NCI-H1048 (cell line): Measurements from ENCODE around the gene TBC1D10A.

Experiments
- DNase-seq: peaks from one replicate; lab custom pipeline; 2025; lab: John Stamatoyannopoulos, UW

TBC1D10A gene

DNA sequence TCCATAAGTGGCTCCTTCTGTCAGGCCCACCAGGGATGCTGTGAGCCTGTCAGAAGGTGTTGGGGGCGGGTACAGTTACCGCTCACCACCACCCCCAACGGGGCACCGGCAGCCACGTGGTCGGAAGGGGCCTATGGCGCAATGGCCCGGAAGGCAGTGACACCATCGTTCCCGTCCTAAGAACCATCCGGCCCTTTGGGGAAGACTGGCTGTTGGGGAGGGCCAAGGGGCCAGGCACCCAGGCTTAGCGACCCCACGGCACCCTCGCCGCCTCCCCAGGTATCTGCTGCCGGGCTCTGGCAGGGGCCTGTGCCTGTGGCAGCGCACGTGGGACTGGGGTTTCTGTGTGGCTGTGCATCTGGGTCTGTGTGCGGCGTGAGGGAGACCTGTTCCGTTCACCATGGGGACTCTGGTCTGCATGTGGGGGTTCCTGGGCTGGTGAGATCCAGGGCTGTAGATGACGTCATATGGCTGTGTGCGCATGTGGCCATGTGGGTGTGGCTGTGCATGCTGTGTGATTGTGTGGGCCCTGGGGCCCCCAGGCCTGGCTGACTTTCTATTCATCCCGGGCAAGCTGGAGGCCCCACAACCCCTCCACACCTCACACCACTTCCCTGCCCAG is 60.8 kb downstream of the TBC1D10A start:
- DNase-seq: no peak

DNA sequence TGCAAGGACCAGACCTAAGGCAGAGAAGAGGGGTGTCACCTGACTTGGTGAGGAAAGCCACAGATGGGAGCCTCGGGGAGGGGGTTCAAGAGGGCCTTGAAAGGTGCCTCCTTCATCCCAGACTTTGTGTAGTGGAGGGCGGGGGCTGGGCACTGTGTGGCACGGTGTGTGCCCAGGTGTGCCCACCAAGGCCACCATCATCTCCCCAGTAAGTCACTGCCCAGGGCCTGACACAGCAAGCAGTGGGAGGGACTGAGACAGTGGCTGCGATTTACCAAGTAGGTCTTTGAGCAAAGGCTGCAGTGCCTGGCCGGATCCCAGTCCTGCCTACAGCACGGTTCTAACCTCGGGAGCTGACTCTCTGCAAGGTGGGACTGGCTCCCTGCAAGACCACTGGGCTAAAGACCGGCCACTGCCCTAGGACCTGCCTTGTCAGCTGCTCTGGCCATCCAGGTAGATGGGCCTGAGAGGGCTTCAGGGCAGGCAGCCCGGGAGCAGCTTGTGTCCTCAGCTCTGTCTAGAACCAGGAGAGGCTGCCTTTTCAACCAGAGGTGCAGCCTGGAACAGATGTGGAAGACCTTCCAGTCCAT is 61.5 kb downstream of the TBC1D10A start:
- no peak for DNase-seq

DNA sequence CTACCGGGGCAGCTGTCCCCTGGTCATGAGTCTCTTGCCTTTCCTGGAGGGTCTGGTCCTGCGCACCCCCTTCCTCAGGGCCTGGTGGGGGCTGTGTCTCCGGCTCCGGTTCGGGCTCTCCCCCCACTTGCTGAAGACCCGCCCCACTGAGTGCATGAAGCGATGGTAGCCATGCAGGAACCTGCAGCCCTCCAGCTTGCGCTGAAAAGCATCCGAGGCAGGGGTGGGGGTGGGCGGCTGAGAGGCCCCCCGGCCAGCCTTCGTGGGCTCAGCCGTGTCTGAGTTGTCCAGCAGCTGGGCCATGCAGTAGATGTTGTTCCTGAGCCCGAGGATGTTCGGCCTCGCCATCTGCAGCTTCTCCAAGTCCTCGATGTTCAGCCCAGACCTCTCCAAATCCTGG is 62.9 kb downstream of the TBC1D10A start:
- no peak for DNase-seq

DNA sequence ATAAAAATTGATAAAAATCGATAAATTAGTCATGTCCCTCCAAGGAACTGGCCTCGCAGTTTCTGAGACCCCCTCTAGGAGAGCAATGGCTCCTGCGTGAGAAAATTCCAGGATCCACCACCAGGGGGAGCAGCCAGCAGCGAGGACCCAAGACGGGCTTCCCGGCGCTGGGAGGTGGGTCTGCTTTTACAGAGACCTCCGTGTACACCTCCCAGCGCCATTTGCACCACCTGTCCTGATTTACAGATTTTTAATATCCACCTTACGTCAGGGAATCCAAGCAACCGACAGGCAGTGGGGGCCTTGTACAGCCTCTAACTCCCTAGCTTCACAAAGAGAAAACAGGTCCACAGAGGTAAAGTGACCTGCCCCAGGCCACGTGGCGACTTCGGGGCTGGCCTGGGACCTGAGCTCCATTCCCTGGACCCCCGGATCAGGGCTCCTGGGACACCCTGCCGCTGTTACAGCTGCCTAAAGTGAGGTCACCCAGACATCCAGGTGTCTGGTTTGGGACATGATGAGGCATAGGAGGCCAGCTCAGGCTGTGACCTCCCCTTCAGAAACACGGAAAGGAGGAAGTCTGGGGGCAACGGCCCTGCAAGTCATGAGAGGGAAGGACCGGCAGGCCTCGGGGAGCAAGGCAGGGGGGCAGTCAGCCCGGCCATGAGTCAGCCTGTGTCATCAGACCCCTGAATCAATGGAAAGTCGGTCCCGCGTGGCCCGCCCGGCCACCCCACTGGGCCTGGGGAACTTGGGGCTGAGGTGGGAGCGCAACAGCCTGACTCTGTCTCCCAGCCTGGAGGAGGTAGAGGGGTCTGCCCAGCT is 63.6 kb downstream of the TBC1D10A start:
- DNase-seq: peak; percentile 38

DNA sequence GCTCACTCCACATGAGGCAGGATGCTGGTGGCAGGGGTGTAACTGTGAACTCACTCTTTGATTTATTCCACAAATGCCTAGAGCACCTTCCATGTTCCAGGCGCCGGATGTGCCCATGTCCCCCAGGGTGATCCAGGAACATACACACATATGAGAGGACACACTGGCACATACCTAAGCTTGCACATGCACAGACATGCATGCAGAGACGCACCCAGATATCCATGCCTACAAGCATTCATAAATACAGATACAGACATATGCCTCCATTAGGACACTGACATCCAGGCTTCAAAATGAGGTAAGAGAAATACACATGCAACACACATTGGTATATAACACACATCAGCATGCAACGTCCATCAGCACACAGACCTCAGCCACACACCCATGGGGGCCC is 64.6 kb downstream of the TBC1D10A start:
- DNase-seq: no peak

DNA sequence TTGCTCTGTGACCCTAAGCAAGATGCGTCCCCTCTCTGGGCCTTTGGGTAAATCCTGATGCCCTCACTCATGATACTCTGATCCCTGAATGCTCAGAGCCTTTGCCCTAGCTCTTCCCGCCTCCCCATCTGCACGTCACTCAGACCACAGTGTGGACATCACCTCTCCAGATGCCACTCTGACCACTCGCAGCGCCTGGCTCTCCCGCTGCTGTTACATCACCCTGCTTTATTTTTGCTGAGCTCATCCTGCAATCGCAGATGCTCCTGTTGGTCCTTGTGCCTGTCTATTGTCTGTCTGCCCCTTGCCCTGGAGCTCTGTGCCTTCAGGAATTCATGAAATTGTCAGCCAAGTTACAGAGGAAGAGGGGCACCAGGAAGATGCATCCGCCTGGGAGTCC is 65.6 kb downstream of the TBC1D10A start:
- no peak for DNase-seq

DNA sequence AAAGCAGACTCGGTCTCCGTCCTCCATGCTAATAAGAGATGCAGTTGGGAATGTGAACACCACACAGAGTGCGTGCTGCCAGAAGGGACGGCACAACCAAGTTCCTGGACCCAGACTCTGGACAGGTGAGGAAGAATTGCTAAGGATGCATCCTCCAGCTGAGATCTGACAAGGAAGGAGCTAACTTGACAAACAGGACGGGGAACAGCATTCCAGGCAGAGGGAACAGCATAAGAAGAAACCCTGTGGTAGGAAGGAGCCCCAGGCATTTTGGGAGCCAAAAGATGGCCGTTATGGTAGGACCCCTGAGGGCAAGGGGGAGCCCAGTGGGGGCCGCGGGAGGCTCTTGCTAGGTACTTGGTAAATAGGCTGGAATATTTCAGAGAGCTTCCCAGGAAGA is 66.1 kb downstream of the TBC1D10A start:
- no peak for DNase-seq

DNA sequence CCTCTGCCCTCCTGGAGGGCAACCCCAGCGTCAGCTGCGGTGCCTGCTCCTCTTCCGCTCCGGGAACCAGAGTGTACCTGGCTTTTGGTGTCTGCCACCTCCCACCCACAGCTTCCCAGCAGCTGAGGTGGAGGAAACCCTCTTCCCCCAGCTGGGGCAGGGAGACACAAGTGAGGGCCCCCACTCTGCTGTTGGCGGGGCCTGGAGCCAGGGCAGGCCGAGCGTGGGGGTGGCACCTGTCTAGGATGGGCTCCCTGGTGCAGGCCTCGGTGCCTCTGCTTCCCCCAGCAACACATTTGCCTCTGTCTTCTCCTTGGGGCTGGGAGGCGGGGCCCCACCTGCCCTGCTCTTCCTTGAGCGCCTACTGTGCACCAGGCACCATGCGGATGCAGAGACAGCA is 66.5 kb downstream of the TBC1D10A start:
- DNase-seq: no peak

DNA sequence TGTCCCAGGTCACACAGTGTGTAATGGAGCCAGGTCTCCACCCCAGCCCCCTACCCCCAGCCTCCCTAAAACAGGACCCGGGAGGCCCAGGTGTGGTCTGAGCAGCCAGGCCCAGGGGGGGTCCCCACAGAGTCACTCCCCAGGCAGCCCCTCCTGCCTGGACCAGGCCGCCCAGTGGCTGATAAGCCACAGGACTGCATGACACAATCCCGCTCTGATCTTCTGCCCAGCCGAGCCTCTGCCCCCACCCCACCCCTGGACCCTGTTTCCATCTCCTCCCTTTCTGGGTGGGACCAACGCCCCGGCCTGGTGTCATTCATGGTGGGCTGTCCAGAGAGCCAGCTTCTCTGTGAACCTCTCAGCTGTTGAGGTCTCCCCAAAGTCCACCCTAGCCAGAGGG is 72.4 kb downstream of the TBC1D10A start:
- no peak for DNase-seq

DNA sequence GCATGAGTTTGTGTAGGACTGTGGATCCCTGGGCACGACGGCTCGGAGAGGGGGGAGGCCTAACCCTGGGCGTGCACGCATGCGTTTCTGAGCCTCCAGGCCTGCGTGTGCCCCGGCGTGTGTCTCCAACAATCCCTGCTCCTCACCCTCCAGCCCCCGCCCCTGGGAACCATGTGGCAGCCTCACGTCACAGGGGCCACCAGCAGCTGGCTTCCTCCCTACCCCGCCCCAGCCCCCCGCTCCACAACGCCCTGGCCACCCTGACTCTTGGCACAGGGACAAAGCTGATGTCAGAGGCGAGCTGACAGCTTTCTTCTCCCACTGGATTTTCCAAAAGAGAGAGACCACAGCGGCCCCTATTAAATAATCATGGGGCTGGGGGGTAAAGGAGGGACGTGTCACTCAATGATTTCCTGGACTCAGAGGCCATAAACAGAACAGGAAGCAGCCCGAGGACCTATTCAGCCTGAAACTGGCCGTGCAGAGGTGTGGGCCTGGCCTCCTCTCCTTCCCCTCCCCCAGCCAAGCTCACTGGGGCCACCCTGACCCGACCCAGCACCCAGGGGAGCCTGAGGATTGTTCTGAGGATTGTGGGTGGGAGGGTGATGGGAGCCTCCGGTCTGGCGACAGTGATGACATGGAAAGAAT is 73.4 kb downstream of the TBC1D10A start:
- no peak for DNase-seq

DNA sequence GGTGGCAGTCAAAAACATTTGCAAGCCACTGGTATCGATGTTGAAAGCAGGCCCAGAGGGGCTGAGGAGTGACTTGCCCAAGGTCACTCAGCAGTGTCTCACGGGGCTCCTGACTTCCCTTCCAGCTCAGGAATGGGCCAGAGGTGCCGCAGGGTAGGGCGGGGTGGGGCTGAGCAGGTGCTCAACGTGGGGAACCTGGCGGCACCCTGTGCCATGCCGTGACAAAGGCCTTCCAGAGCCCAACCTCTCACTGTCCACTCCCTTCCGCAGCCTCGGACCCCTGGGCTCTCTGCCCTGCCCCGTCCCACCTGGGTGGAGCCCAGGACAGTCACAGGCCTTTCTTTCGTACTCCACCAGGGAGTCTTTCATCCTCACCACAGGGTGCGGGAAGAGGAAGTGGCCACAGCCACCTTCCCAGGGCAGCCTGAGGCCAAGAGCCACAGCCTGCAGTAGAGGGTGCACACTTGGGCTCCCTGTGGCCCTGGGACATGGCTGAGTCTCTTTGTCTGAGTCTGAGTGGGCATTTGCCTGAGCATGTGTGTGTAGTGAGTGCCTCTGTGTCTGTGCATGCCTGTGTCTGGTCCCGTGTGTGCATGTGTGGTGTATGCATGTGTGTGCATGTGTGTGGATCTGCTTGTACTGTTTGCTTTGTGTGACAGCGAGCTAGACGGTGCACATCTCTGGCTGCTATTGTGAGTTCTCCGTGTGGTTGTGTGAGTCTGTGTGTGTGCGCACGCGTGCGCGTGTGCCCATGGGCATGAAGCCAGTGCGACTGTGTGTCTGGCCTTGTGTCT is 74.1 kb downstream of the TBC1D10A start:
- no peak for DNase-seq

DNA sequence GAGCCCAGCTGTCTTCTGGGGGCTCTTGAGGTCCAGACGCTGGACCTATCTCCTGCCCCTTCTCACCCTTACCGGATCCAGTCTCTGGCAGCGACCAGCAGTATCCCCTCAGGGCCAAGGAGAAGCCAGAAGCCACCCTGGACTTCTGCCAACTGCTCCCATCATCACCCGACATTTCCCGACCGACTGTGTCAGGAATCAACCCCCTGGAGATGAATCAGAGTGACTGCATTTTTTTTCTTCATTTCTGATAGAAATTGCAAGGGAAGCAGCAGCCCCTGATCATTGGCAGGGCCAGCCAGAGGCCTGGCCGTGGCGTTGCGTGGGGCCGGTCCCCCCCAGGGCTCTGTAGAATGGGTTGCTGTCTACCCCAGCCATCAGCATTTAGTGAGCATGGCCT is 75.0 kb downstream of the TBC1D10A start:
- DNase-seq: no peak

DNA sequence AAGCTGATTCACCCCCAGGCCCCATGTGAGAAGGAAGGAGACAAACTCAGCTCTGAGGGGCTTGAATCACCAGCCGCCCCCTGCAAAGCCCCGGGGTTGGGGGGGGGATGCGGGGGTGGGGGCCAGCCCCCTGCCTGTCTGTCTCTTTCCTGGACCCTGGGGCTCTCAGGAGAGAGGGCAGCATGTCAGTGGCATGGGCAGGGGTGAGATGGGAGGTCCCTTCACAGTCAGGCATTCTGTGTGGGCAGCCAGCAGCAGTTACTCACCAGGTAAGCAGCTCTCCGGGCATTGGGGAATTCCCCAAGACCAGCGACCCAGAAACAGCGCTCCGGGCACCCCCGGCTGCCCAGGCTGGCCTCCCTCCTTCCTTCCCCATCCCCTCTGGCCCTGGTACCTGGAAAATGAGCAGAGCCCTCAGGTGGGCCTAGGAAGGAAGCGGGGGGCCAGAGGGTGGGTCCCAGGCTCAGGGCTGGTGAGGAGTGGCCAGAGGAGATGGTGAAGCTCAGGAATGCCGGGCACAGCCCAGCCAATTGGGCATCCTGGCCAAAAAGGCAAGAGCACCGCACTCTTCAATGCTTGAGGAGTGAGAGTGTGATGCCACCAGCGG is 76.0 kb downstream of the TBC1D10A start:
- no peak for DNase-seq

DNA sequence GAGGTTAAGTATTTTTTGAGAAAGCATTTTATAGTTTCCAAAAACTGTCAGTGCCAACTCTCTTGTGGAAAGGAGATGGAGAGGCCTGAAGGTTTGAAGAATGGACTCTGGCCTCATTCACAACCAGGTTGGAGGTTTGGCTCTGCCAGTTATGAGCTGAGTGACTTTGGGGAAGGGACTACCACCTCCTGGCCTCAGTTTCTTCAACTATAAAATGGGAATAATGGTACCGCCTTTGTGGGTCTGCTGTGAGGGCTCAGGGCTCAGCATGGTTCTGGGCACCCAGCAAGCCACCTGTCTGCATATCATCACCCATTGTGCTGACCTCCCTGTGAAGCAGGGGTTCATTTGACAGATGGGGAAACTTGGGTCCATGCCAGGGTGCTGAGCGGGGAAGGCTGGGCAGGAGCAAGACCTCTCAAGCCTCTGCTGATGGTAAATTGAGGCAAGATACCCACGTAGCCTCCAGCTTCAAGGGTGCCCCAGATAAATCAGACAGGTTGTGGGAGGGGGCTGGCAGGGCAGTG is 76.6 kb downstream of the TBC1D10A start:
- DNase-seq: no peak

DNA sequence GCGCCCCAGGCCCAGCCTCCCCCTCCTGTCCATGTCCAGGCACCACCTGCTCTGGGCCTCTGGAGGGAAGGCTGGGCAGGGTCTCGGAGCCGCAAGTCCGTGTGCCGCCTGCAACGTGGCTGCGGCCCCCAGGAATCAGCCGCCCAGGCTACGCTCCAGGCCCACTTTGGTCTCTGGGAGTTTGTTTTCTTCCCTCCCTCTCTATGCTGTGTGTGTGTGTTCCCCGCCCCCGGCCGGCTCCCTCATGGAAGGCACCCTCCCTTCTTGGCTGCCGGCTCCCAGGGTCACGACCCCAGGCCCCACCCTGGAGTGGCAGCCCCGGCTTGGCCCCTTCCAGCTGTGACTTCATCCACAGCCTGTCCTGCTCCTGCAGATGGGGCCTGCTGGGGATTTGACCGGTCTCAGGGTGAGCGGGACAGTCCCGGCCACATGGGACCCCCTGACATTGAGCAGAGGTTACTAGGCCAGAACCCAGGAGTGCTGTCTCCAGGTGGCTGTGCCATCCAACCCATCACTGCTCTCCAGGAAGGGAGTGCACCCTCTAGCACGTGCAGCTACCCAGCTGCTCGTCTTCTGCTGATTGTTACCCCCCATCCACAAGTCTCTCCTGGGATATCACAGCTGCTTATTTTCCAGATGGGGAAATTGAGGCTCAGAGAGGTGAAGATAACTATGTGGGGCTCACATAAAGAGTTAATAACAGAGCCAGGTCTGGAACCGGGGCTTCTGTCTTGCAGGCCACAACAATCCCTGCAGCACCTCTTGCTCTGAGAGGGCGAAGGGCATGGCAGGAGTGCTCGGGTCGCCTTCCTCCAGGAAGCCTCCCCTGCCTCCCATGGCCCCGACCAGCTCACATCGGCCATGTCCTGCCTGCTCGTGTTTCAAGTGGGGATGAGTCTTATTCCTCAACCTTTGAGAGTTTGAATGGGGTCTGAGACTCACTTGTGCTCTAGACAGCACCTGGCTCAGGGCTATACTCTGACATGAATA is 77.4 kb downstream of the TBC1D10A start:
- no peak for DNase-seq

DNA sequence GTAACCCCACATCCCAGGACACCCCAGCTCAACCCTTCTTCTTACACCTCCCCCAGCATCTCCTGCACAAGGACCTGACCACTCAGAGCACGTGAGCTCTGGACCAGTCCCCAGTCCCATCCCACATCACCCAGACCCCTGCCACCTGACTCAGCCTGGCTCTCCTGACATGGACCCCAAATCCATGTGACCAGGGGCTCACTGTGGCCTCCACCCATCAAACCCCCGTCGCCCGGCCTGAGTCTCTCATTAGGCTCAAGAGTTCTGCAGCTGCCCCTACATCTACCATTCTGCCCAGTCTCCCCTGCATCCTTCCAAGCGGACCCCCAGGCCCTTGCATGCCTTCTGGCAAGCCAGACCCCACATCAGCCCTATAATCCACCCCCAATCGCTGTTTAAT is 78.3 kb downstream of the TBC1D10A start:
- DNase-seq: no peak

DNA sequence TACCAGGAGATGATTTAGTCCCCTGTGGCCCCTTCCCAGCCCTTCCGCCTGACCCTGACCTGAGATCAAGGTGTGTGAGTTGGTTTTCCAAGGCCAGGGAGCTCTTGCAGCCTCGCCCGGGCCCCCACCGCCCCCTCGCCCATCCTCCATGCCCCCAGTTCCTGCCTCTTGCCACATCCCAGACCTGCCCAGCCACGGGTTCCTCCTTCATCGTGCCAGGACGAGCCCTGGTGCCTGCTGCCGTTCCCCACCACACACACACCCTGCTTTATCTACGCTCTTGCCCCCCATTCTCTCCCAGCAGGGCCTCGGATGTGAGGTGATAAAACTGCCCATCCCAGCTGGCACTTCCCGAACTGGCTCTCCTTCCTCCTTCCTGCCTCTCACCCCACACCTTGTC is 78.8 kb downstream of the TBC1D10A start:
- no peak for DNase-seq

DNA sequence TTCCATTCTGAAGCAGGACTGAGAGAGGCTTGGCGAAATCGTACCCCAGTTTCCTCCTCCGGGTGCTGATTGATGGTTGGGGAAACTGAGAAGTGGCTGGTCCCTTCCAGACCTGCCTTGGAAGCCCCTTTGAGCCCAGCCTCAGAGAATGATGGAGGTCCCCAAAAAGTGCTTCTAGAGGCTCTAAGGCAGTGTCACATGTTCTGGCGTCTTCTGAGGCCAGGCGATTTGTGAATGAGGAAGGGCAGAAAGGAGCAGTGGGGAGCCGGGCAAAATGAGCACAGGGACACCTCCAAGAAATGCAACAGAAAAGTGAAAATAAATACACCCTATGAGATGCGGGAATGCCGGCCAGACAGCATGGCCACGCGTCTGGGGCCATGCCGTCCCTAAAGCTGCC is 79.2 kb downstream of the TBC1D10A start:
- DNase-seq: no peak

DNA sequence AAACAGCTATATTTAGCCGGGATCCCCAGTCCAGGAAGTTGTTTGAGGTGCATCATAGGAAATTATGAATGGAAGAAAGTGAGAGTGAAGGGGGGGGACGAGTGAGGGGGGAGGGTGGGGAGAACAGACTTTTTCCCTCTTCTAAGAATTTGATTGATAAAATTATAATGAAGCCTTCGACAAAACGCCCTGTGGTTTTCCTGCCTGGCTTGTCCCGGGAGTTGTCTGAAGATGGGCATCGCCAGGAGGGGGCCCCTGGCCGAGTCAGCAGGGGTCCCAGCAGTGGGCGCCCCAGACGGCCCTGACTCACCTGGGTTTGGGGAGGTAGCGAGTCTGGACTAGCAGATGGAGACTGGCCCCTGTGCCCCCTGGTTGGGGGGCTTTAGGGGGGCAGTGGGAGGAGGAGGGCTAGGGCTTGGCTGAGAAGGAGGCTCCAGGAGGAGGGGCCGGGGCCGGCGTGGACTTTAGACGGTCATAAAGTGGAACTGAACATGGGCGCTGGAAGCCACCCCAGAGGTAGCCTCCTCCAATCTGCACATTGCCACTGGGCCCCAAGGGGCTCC is 79.8 kb downstream of the TBC1D10A start:
- DNase-seq: no peak
